DND-41 (cell line): Measurements from ENCODE around the gene KCNMA1.

ENCODE experiments used
- CTCF ChIP-seq: IDR thresholded peaks from 2 replicates; pipeline ENCODE4 v1.5.1; 2012; ENCODE audit warnings: borderline replicate concordance, low read length, moderate library complexity, mild to moderate bottlenecking; ENCODE audit not compliant: poor library complexity, severe bottlenecking; ENCODE audit errors: extremely low read depth
- EZH2 ChIP-seq: IDR thresholded peaks from 3 replicates; pipeline ENCODE4 v1.6.1; 2012; ENCODE audit warnings: borderline replicate concordance, low read depth, mild to moderate bottlenecking, moderate library complexity, low read length, inconsistent platforms; ENCODE audit not compliant: severe bottlenecking

GRCh38 chr10:77377034-77377433 is 260.6 kb downstream of the KCNMA1 start:
- no peak for TF ChIP-seq CTCF
- TF ChIP-seq EZH2 = no peak
